GM23248 (cell line): Measurements from ENCODE around the gene C6orf141. TPM values are rescaled to one million over a fixed set of nuclear protein-coding genes. Genes with fewer than 3 reads are reported as not detected.

Experiments used
- DNase-seq: peaks from one replicate; pipeline ENCODE4 v3.0.0-alpha.2; 2015
- H2AFZ ChIP-seq: fragments of 200-600 bp; sonication (generic); 2 replicates; pipeline ENCODE4 v1.6.1; 2016; ENCODE audit warnings: antibody characterized with exemption
- H3F3A ChIP-seq: fragments of 200-600 bp; sonication (generic); 2 replicates; pipeline ENCODE4 v1.6.1; 2016; ENCODE audit warnings: mild to moderate bottlenecking, antibody characterized with exemption, mixed run types; ENCODE audit not compliant: insufficient read depth
- H3K27ac ChIP-seq: fragments of 200-600 bp; sonication (generic); 2 replicates; pipeline ENCODE4 v1.5.1; 2016; ENCODE audit warnings: mild to moderate bottlenecking
- H3K27me3 ChIP-seq: fragments of 200-600 bp; sonication (generic); replicated peaks from 2 replicates; pipeline ENCODE4 v1.6.1; 2016; ENCODE audit warnings: mild to moderate bottlenecking; ENCODE audit not compliant: insufficient read depth
- H3K36me3 ChIP-seq: fragments of 200-600 bp; sonication (generic); 2 replicates; pipeline ENCODE4 v1.6.1; 2016; ENCODE audit warnings: low read depth, mild to moderate bottlenecking
- H3K4me1 ChIP-seq: fragments of 200-600 bp; sonication (generic); 2 replicates; pipeline ENCODE4 v1.6.1; 2016; ENCODE audit warnings: mild to moderate bottlenecking; ENCODE audit not compliant: insufficient read depth
- H3K4me2 ChIP-seq: fragments of 200-600 bp; sonication (generic); one replicate; pipeline ENCODE4 v1.6.1; 2016; ENCODE audit warnings: mild to moderate bottlenecking; ENCODE audit not compliant: unreplicated experiment
- H3K4me3 ChIP-seq: fragments of 200-600 bp; sonication (generic); 2 replicates; pipeline ENCODE4 v1.5.1; 2016; ENCODE audit warnings: mild to moderate bottlenecking
- H3K79me2 ChIP-seq: fragments of 200-600 bp; sonication (generic); 2 replicates; pipeline ENCODE4 v1.6.1; 2016; ENCODE audit warnings: mild to moderate bottlenecking; ENCODE audit not compliant: insufficient read depth
- H3K9ac ChIP-seq: fragments of 200-600 bp; sonication (generic); 2 replicates; pipeline ENCODE4 v1.6.1; 2016; ENCODE audit warnings: mild to moderate bottlenecking
- H3K9me2 ChIP-seq: fragments of 200-600 bp; sonication (generic); 2 replicates; pipeline ENCODE4 v1.6.1; 2016; ENCODE audit warnings: mixed run types, mild to moderate bottlenecking, moderate library complexity; ENCODE audit not compliant: insufficient read depth
- H3K9me3 ChIP-seq: fragments of 200-600 bp; sonication (generic); one replicate; pipeline ENCODE4 v1.6.1; 2017; ENCODE audit warnings: low read depth
- H4K20me1 ChIP-seq: fragments of 200-600 bp; sonication (generic); 2 replicates; pipeline ENCODE4 v1.6.0; 2016; ENCODE audit not compliant: insufficient read depth
- EZH2 ChIP-seq: fragments of 200-600 bp; sonication (generic); IDR thresholded peaks from 2 replicates; pipeline ENCODE4 v1.6.1; 2018; ENCODE audit warnings: antibody characterized with exemption, mild to moderate bottlenecking; ENCODE audit not compliant: insufficient read depth, poor library complexity, severe bottlenecking
- EZH2phosphoT487 ChIP-seq: fragments of 200-600 bp; sonication (generic); IDR thresholded peaks from 2 replicates; pipeline ENCODE4 v1.6.1; 2018; ENCODE audit warnings: antibody characterized with exemption, moderate library complexity, mild to moderate bottlenecking, low read depth; ENCODE audit not compliant: insufficient read depth
- WGBS, 2 experiments: methylation state at CpG; one replicate each; pipeline ENCODE4 v1.1.6; 2015 to 2017; ENCODE audit warnings: low lambda C conversion rate in 2 of 2, low coverage in 1 of 2; ENCODE audit errors: missing lambda C conversion rate in 2 of 2; 5-methylcytosine and 5-hydroxymethylcytosine counted together
- in situ Hi-C: fragments of 300-500 bp; cut with MboI; formaldehyde crosslinking; loops from 2 replicates; pipeline ENCODE4 v1.15.0; 2020
- polyA plus RNA-seq: library from polyadenylated mRNA; unstranded; fragments of >200 nt; fragmentation: Nextera tagmentation; extraction: Ambion mirVana; gene quantifications from 2 replicates; pipeline ENCODE4 v1.2.1, GENCODE V29; 2016
- total RNA-seq: library from RNA; depleted of rRNA; stranded (reverse); fragments of >200 nt; shearing (Covaris generic); gene quantifications from 2 replicates; pipeline ENCODE4 v1.2.3, GENCODE V29; 2014

Gene C6orf141
- total and polyA plus RNA-seq, 2 experiments from 2014 or later: not detected

- H3K4me2 ChIP-seq: no peak overlapping the region
- DNase-seq: no peak
- no peaks in the 10 kb centered on the region; the same call in 1 of the 2 replicates for H3K27me3 ChIP-seq
- in situ Hi-C loops: no loop called here
- no peak overlapping the region for H3K27ac ChIP-seq
- no peak overlapping the region for H3K9ac ChIP-seq
- TF ChIP-seq EZH2phosphoT487 (no peak), EZH2 (no peak)
- H3K4me3 ChIP-seq: no peak overlapping the region
- no peak overlapping the region for H2AFZ ChIP-seq
- no peaks in the 10 kb centered on the region for H4K20me1 ChIP-seq
- no peaks in the 10 kb centered on the region for H3K36me3 ChIP-seq
- no peaks in the 10 kb centered on the region for H3K9me2 ChIP-seq
- H3K79me2 ChIP-seq: no peaks in the 10 kb centered on the region
- H3F3A ChIP-seq: no peaks in the 10 kb centered on the region
- H3K9me3 ChIP-seq: no peaks in the 10 kb centered on the region
- no peaks in the 10 kb centered on the region for H3K4me1 ChIP-seq
- 7 to 13% methylated on average over 2 of the region's 2 CpGs for WGBS, 2 experiments
Observed at GRCh38 chr6:49513153-49513989, 37.1 kb upstream of the C6orf141 start.

GRCh38 chr6:49514571-49515484 is 35.6 kb upstream of the C6orf141 start:
- H3K9ac ChIP-seq: no peak overlapping the region
- no peaks in the 10 kb centered on the region for H3K4me1 ChIP-seq
- in situ Hi-C loops: no loop called here
- no peaks in the 10 kb centered on the region for H3K9me3 ChIP-seq
- H3K4me3 ChIP-seq: no peak overlapping the region
- H4K20me1 ChIP-seq: no peaks in the 10 kb centered on the region
- H3F3A ChIP-seq: no peaks in the 10 kb centered on the region
- H3K79me2 ChIP-seq: no peaks in the 10 kb centered on the region
- H2AFZ ChIP-seq: no peak overlapping the region
- no peaks in the 10 kb centered on the region for H3K9me2 ChIP-seq
- H3K4me2 ChIP-seq: no peak overlapping the region
- no peak for DNase-seq
- WGBS, 2 experiments: 61 to 62% methylated on average over 8 of the region's 8 CpGs
- no peaks in the 10 kb centered on the region for H3K27me3 ChIP-seq
- H3K36me3 ChIP-seq: no peaks in the 10 kb centered on the region
- H3K27ac ChIP-seq: no peak overlapping the region
- TF ChIP-seq EZH2phosphoT487 (no peak), EZH2 (no peak)

- WGBS, 2 experiments: 49 to 55% methylated on average over 10 of the region's 10 CpGs
- no peak overlapping the region for H2AFZ ChIP-seq
- no peak for DNase-seq
- H4K20me1 ChIP-seq: no peaks in the 10 kb centered on the region
- 0 out of 2 replicates have a peak, but pooled peaks cover under 1% of the 10 kb centered on the region for H3K27me3 ChIP-seq
- TF ChIP-seq EZH2 (no peak), EZH2phosphoT487 (no peak)
- no peaks in the 10 kb centered on the region for H3K9me2 ChIP-seq
- no peak overlapping the region for H3K27ac ChIP-seq
- no peaks in the 10 kb centered on the region for H3K36me3 ChIP-seq
- H3K4me1 ChIP-seq: no peaks in the 10 kb centered on the region
- H3F3A ChIP-seq: no peaks in the 10 kb centered on the region
- no peaks in the 10 kb centered on the region for H3K9me3 ChIP-seq
- H3K4me3 ChIP-seq: no peak overlapping the region
- H3K4me2 ChIP-seq: no peak overlapping the region
- H3K9ac ChIP-seq: no peak overlapping the region
- H3K79me2 ChIP-seq: no peaks in the 10 kb centered on the region
- in situ Hi-C loops: no loop called here
Observed at GRCh38 chr6:49515485-49516146, 34.9 kb upstream of the C6orf141 start.

- WGBS, 2 experiments: 34 to 52% methylated on average over 4 of the region's 4 CpGs
- Histone ChIP-seq H3K4me2 (no peak overlapping the region), H3K79me2 (no peaks in the 10 kb centered on the region), H3K27me3 (0 out of 2 replicates have a peak, but pooled peaks cover 6% of the 10 kb centered on the region), H3K4me3 (no peak overlapping the region), H2AFZ (no peak overlapping the region), H3K27ac (no peak overlapping the region), H3K4me1 (no peaks in the 10 kb centered on the region), H3K9ac (no peak overlapping the region), H3K36me3 (no peaks in the 10 kb centered on the region), H3K9me3 (no peaks in the 10 kb centered on the region), H3F3A (no peaks in the 10 kb centered on the region), H4K20me1 (no peaks in the 10 kb centered on the region), H3K9me2 (no peaks in the 10 kb centered on the region)
- TF ChIP-seq EZH2phosphoT487 (no peak), EZH2 (no peak)
- no peak for DNase-seq
- in situ Hi-C loops: no loop called here
Observed at GRCh38 chr6:49516147-49516505, 34.3 kb upstream of the C6orf141 start.
